OCI-LY1 (cell line): ENCODE data around the gene P2RX4.

Source experiments
- H2AFZ ChIP-seq: fragments of 200-600 bp; sonication (generic), shearing (Covaris generic); 2 replicates; pipeline ENCODE4 v1.6.0; 2014; ENCODE audit warnings: antibody characterized with exemption, mild to moderate bottlenecking, low read length
- H3F3A ChIP-seq: fragments of 200-600 bp; sonication (generic), shearing (Covaris generic); 2 replicates; pipeline ENCODE4 v1.6.0; 2014; ENCODE audit warnings: mild to moderate bottlenecking, antibody characterized with exemption, low read length, moderate library complexity; ENCODE audit not compliant: insufficient read depth
- H3K27ac ChIP-seq: fragments of 200-600 bp; sonication (generic); 2 replicates; pipeline ENCODE4 v1.5.1; 2014; ENCODE audit warnings: low read length, mixed run types, mild to moderate bottlenecking, low read depth; ENCODE audit not compliant: poor library complexity, severe bottlenecking
- H3K27me3 ChIP-seq: fragments of 200-600 bp; sonication (generic); 2 replicates; pipeline ENCODE4 v1.6.0; 2014; ENCODE audit warnings: antibody characterized with exemption, mild to moderate bottlenecking, low read length, moderate library complexity; ENCODE audit not compliant: insufficient read depth
- H3K36me3 ChIP-seq: fragments of 200-600 bp; sonication (generic); 2 replicates; pipeline ENCODE4 v1.6.1; 2014; ENCODE audit warnings: mild to moderate bottlenecking, antibody characterized with exemption, low read length, moderate library complexity, mixed read lengths; ENCODE audit not compliant: insufficient read depth
- H3K4me1 ChIP-seq: fragments of 200-600 bp; sonication (generic); 2 replicates; pipeline ENCODE4 v1.5.1; 2014; ENCODE audit warnings: mild to moderate bottlenecking, low read length, moderate library complexity; ENCODE audit not compliant: insufficient read depth, severe bottlenecking
- H3K4me2 ChIP-seq: fragments of 200-600 bp; sonication (generic), shearing (Covaris generic); 2 replicates; pipeline ENCODE4 v1.6.1; 2014; ENCODE audit warnings: low read length
- H3K4me3 ChIP-seq: fragments of 200-600 bp; sonication (generic); 2 replicates; pipeline ENCODE4 v1.5.1; 2014; ENCODE audit warnings: low read length, low read depth, mild to moderate bottlenecking, mixed read lengths; ENCODE audit not compliant: poor library complexity, severe bottlenecking
- H3K79me2 ChIP-seq: fragments of 200-600 bp; shearing (Covaris generic); 2 replicates; pipeline ENCODE4 v1.6.1; 2016; ENCODE audit warnings: mixed run types, low read length, mixed read lengths; ENCODE audit not compliant: insufficient read depth
- H3K9ac ChIP-seq: fragments of 200-600 bp; sonication (generic), shearing (Covaris generic); 2 replicates; pipeline ENCODE4 v1.6.1; 2014; ENCODE audit warnings: mild to moderate bottlenecking, low read length, mixed read lengths
- H3K9me2 ChIP-seq: fragments of 200-600 bp; sonication (generic), shearing (Covaris generic); 2 replicates; pipeline ENCODE4 v1.6.1; 2014; ENCODE audit warnings: low read depth, mild to moderate bottlenecking, low read length, mixed read lengths
- H3K9me3 ChIP-seq: fragments of 200-600 bp; shearing (Covaris generic); 2 replicates; pipeline ENCODE4 v1.6.1; 2014; ENCODE audit warnings: low read length, mixed read lengths
- H4K20me1 ChIP-seq: fragments of 200-600 bp; sonication (generic), shearing (Covaris generic); 2 replicates; pipeline ENCODE4 v1.6.0; 2016; ENCODE audit warnings: mild to moderate bottlenecking, low read length; ENCODE audit not compliant: insufficient read depth
- CTCF ChIP-seq: fragments of 200-600 bp; sonication (generic), shearing (Covaris generic); IDR thresholded peaks from 2 replicates; pipeline ENCODE4 v1.5.1; 2017; ENCODE audit warnings: mild to moderate bottlenecking, antibody characterized with exemption, low read length, moderate library complexity, mixed read lengths
- EZH2 ChIP-seq: fragments of 200-600 bp; sonication (generic), shearing (Covaris generic); IDR thresholded peaks from 2 replicates; pipeline ENCODE4 v1.8.0; 2017; ENCODE audit warnings: borderline replicate concordance, mixed run types, mild to moderate bottlenecking, antibody characterized with exemption, low read length, moderate library complexity, mixed read lengths

P2RX4 gene

GRCh38 chr12:121165316-121165715 is 44.6 kb upstream of the P2RX4 start:
- Histone ChIP-seq H3K4me1 (no peaks in the 10 kb centered on the region), H3K4me3 (no peak overlapping the region), H3K36me3 (no peaks in the 10 kb centered on the region; the same call in 1 of the 2 replicates), H3K27me3 (no peaks in the 10 kb centered on the region), H3F3A (no peaks in the 10 kb centered on the region), H3K9me2 (no peaks in the 10 kb centered on the region), H3K9me3 (no peaks in the 10 kb centered on the region), H4K20me1 (no peaks in the 10 kb centered on the region), H3K27ac (no peak overlapping the region), H3K79me2 (no peaks in the 10 kb centered on the region), H3K4me2 (no peak overlapping the region), H2AFZ (no peak overlapping the region), H3K9ac (no peak overlapping the region)
- TF ChIP-seq EZH2, result no peak
- no peak for TF ChIP-seq CTCF

- no peaks in the 10 kb centered on the region for H3K9me2 ChIP-seq
- no peaks in the 10 kb centered on the region for H3F3A ChIP-seq
- no peaks in the 10 kb centered on the region for H3K27me3 ChIP-seq
- H3K4me2 ChIP-seq, result no peak overlapping the region
- no peaks in the 10 kb centered on the region for H3K9me3 ChIP-seq
- no peak overlapping the region for H3K9ac ChIP-seq
- no peaks in the 10 kb centered on the region for H4K20me1 ChIP-seq
- H3K79me2 ChIP-seq, result no peaks in the 10 kb centered on the region
- no peak overlapping the region for H3K27ac ChIP-seq
- H3K4me1 ChIP-seq, result no peaks in the 10 kb centered on the region
- no peak overlapping the region for H3K4me3 ChIP-seq
- TF ChIP-seq EZH2 (no peak), CTCF (no peak)
- H3K36me3 ChIP-seq, result no peaks in the 10 kb centered on the region; the same call in 1 of the 2 replicates
- no peak overlapping the region for H2AFZ ChIP-seq
Observed at GRCh38 chr12:121166356-121166755, 43.6 kb upstream of the P2RX4 start.

- Histone ChIP-seq H3K4me2 (no peak overlapping the region), H3K27ac (no peak overlapping the region), H3K9me2 (no peaks in the 10 kb centered on the region), H2AFZ (no peak overlapping the region), H3K36me3 (no peaks in the 10 kb centered on the region; the same call in 1 of the 2 replicates), H3K79me2 (no peaks in the 10 kb centered on the region), H3K27me3 (no peaks in the 10 kb centered on the region), H3K4me3 (no peak overlapping the region), H3K9ac (no peak overlapping the region), H3K9me3 (no peaks in the 10 kb centered on the region), H4K20me1 (no peaks in the 10 kb centered on the region), H3F3A (no peaks in the 10 kb centered on the region), H3K4me1 (no peaks in the 10 kb centered on the region)
- TF ChIP-seq EZH2 (no peak), CTCF (no peak)
Observed at GRCh38 chr12:121167232-121167820, 42.6 kb upstream of the P2RX4 start.
